HG03025 (cell line): Measurements from ENCODE around the gene ZC3H13.
A peak's percentile ranks its signal among the peaks of the same experiment; 100 is the strongest.

ENCODE experiments used
- ATAC-seq: cut with Tn5 transposase; IDR thresholded peaks from one replicate; pipeline ENCODE4 v1.9.1; 2021; ENCODE audit warnings: mild to moderate bottlenecking, moderate library complexity; ENCODE audit not compliant: unreplicated experiment, low FRiP score

Gene ZC3H13

GRCh38 chr13:46071590-46072249 is 19.2 kb upstream of the ZC3H13 start:
- peak; percentile 91 for ATAC-seq

- no peak for ATAC-seq
Measured at GRCh38 chr13:46063292-46063691, 10.7 kb upstream of the ZC3H13 start.

GRCh38 chr13:46062185-46062584 is 9.6 kb upstream of the ZC3H13 start:
- no peak for ATAC-seq

DNA sequence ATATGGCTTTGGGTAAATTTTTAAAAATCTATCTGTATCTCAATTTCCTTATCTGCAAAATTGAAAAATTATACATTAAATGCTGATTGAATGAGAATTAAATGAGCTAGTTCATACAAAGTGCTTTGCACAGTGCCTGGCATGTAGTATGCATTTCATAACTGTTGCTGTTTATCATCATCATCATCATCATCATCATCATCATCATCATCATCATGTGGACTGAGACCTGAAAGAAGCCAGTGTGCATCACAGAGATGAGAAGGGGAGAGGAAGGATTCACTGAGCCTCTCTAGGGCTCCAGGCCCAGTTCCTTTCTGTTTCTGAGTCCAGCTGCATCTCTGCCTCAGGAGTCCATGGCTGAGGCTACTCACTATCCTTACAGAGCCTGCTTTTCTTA is 6.9 kb upstream of the ZC3H13 start:
- no peak for ATAC-seq

GRCh38 chr13:46058268-46058667 is 5.7 kb upstream of the ZC3H13 start:
- ATAC-seq, result no peak

GRCh38 chr13:46057256-46058015 is 4.9 kb upstream of the ZC3H13 start:
- ATAC-seq, result no peak

DNA sequence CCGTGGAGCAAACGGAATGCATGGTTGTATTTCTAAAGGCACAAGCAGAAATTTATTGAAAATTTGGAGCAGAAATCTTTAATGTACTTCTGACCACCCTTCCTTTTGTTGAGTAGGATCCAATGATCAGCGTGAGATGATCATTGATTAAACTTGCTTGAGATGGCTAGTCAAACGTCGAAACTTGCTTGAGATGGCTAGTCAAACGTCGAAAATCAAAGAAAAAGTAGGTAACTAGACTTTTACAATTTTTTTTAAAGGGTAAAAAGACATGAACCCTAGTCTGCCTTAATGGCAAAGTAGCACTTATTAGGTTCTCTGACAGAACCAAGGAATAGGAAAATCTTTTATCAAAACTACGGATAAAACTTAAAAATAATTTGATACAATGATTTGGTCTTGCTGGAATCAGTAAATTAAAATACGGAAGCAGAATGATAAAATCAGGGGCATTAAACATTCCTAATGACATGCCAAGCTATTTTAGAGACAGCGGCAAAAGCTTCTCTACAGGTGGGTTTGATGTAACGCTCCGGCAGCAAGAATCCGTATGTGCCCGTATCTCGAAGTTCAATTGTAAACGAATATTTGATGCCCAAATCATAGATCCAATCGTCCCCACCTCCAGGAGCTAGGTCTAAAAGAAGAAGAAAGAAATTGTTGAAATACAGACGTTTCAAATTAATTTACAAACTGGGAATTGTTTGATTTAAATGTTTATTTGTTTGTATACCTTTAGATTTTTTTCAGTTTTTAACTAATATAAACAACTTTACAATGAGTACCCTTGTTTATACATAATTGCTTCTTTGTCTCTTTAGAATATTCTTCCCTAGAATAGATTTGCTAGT is 841 bp upstream of the ZC3H13 start:
- no peak for ATAC-seq

GRCh38 chr13:46051968-46052318 is 603 bp downstream of the ZC3H13 start:
- no peak for ATAC-seq

DNA sequence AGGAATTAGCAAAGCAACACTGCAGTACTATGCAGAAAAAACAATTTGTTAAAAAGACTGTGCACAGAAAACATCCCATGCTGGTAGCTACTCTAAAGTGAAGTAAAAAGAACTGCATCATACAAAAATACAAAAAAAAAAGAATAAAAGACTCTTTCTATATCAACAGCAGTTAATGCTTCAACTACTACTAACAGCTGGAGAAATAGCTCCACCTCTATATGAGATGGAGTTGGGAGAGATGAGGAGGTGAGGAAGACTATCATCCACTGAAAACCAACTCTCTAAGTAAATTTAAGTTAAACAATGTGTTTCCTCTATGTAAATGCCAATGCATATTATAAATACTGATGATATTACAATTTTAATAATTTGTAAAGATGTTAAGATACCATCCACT is 1.8 kb downstream of the ZC3H13 start:
- ATAC-seq, result no peak

GRCh38 chr13:46045424-46045823 is 7.1 kb downstream of the ZC3H13 start:
- ATAC-seq, result no peak

DNA sequence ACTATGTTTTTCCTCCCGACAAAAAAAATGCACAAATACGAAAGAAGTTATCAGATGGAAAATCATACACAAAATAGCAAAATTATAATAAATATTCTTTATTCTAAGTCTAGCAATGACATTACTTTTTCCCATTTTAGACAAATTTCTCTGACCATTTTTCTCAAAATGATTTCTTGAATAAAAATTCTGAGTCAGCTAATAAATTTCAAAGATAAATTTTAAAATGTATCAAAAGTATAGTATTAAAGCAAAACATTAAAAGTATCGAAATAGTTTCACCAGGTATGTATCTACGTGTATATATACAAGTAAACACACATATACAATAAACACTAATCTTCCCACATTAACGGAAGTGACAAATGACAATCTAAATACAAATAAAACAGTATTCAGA is 8.9 kb downstream of the ZC3H13 start:
- ATAC-seq, result no peak

GRCh38 chr13:46041419-46041839 is 11.1 kb downstream of the ZC3H13 start:
- no peak for ATAC-seq

- no peak for ATAC-seq
Measured at GRCh38 chr13:46040763-46041162, 11.8 kb downstream of the ZC3H13 start.

GRCh38 chr13:46039411-46040182 is 12.9 kb downstream of the ZC3H13 start:
- ATAC-seq, result no peak

DNA sequence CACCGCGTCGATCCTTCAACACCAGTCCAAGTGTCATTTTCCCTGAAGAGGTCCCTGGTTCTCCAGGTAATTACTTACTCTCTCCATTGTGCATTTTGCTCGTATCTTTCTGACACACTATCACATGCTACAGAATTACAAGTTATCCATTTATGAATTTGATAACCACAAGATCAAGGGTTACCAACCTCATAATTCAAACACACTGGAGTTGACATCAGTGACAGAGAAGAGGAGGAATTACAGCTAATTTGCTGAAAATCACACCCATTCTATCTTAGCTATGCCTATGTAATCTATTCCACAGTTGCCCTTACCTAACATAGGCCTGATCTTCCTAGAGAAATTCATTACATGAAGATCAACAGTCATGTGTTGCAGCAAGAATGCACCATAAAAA is 14.2 kb downstream of the ZC3H13 start:
- no peak for ATAC-seq

GRCh38 chr13:46035066-46035465 is 17.5 kb downstream of the ZC3H13 start:
- ATAC-seq, result no peak

DNA sequence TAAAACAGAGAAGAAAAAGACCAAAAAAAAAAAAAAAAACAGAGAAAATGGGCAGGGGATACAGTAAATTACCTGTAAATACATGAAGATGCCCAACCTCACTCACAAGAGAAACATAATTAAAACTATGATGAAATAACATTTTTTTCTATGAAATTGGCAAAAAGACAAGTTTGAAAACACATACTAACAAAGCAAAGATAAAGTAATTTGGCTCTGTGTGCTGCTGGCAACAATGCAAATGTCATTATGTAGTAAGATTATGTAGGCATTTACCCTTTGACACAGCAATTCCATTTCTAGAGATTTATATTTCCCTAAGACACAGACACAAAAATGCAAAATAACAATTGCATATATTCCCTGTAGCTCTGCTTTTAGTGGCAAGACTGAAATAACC is 20.2 kb downstream of the ZC3H13 start:
- ATAC-seq, result no peak

GRCh38 chr13:46031581-46032263 is 20.8 kb downstream of the ZC3H13 start:
- ATAC-seq, result no peak

- ATAC-seq, result no peak
Measured at GRCh38 chr13:46025157-46025556, 27.4 kb downstream of the ZC3H13 start.

DNA sequence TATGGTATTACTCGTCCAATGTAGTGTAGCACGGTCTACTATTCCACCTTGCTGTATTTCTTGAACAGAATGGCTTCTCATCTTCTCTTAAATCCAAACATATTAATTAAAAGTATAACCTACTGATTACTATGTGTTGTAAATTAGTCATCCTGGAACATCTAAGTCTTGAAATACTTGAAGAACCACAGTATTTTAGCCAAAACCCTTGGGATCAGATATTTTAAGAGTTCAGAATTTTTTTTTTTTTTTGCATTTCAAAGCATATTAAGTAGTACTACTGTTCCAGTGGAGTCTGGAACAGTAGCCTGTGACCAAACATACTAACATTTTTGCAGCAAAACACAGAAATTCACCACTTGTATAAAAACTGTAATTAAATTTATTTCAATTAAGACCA is 30.1 kb downstream of the ZC3H13 start:
- ATAC-seq, result no peak
